GM21737 (cell line): Measurements from ENCODE around the gene PCDHGA12.
A peak's percentile ranks its signal among the peaks of the same experiment; 100 is the strongest.
"Not testable (repeated sequence)": the region's sequence is repeated elsewhere in the genome, so short reads cannot be mapped to it uniquely, and the experiment has no call there.

ENCODE experiments used
- ATAC-seq: cut with Tn5 transposase; IDR thresholded peaks from one replicate; pipeline ENCODE4 v1.9.1; 2021; ENCODE audit warnings: mild to moderate bottlenecking, moderate library complexity; ENCODE audit not compliant: unreplicated experiment

Gene PCDHGA12

GRCh38 chr5:141430332-141431113, at the start of gene PCDHGA12:
PCDHGA12 (plus strand) TSS chr5:141430507; CDS start chr5:141430760, 253 bp downstream.
- peak; percentile 81 for ATAC-seq

- ATAC-seq, result no peak
Observed at GRCh38 chr5:141382469-141383294, 47.6 kb upstream of the PCDHGA12 start, which contains the start of gene PCDHGA7. PCDHGA7 (plus strand) TSS chr5:141382742; CDS start chr5:141382900, 158 bp downstream.

GRCh38 chr5:141383345-141383744, 47.0 kb upstream of the PCDHGA12 start:
- ATAC-seq, result no peak

GRCh38 chr5:141384471-141385267, 45.6 kb upstream of the PCDHGA12 start:
- ATAC-seq, result no peak

GRCh38 chr5:141387557-141388311, 42.6 kb upstream of the PCDHGA12 start, which contains the start of gene PCDHGB4:
PCDHGB4 (plus strand) TSS chr5:141387698; CDS start chr5:141387885, 187 bp downstream.
- ATAC-seq, result not testable (repeated sequence)

- ATAC-seq, result no peak
Observed at GRCh38 chr5:141388661-141389060, 41.6 kb upstream of the PCDHGA12 start.

- ATAC-seq, result no peak
Observed at GRCh38 chr5:141389153-141390042, 40.9 kb upstream of the PCDHGA12 start.

GRCh38 chr5:141392429-141393198, 37.7 kb upstream of the PCDHGA12 start, which contains the start of gene PCDHGA8:
PCDHGA8 (plus strand) TSS chr5:141392633; CDS start chr5:141392814, 181 bp downstream.
- ATAC-seq, result no peak

GRCh38 chr5:141393267-141393666, 37.0 kb upstream of the PCDHGA12 start:
- no peak for ATAC-seq

- ATAC-seq, result not testable (repeated sequence)
Observed at GRCh38 chr5:141394401-141395187, 35.7 kb upstream of the PCDHGA12 start.

- ATAC-seq, result peak; percentile 88
Observed at GRCh38 chr5:141397756-141398551, 32.4 kb upstream of the PCDHGA12 start, which contains the start of gene PCDHGB5. PCDHGB5 (plus strand) TSS chr5:141397947; CDS start chr5:141398128, 181 bp downstream.

GRCh38 chr5:141398608-141399007, 31.7 kb upstream of the PCDHGA12 start:
- no peak for ATAC-seq

- no peak for ATAC-seq
Observed at GRCh38 chr5:141399555-141400258, 30.6 kb upstream of the PCDHGA12 start.

- ATAC-seq, result no peak
Observed at GRCh38 chr5:141402553-141403243, 27.6 kb upstream of the PCDHGA12 start, which contains the start of gene PCDHGA9. PCDHGA9 (plus strand) TSS chr5:141402778; CDS start chr5:141402953, 175 bp downstream.

- no peak for ATAC-seq
Observed at GRCh38 chr5:141403387-141403786, 26.9 kb upstream of the PCDHGA12 start.
